GM21390 (cell line): ENCODE results near the gene SKI.

ENCODE experiments used
- ATAC-seq: cut with Tn5 transposase; IDR thresholded peaks from one replicate; pipeline ENCODE4 v1.9.1; 2021; ENCODE audit not compliant: unreplicated experiment

The SKI gene

DNA sequence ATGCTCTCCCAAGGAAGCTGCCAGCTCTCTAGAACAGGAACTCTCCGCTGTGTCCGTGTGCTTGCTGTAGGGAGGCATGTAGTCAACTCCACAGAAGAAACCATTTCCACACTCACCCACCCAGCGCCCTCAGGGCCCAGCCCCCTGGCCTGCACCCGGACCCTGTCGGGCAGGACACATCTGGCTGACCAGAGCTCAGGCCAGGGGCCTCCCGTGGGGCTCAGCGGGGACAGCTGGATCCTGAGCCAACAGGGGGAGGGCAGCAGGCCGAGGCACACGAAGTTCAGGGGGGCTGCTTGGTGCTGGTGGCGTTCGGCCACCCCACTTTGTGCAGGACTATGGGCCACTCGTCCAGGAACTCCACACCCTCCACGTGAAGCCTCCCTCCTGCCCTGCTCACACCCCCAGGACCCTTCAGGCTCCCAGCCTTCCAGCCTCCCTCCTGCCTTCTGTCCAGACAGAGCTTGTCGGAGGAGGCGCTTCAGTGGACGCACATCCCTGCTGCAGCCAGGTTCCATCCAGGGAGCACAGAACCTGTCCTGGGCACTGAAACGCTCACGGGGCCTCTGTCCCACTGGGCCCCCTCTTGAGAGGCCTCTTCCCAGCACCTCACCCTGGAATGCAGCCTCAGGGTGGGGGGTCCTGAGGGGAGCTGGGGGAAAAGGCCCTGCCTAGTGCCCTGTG, 18.6 kb upstream of the SKI start:
- no peak for ATAC-seq

DNA sequence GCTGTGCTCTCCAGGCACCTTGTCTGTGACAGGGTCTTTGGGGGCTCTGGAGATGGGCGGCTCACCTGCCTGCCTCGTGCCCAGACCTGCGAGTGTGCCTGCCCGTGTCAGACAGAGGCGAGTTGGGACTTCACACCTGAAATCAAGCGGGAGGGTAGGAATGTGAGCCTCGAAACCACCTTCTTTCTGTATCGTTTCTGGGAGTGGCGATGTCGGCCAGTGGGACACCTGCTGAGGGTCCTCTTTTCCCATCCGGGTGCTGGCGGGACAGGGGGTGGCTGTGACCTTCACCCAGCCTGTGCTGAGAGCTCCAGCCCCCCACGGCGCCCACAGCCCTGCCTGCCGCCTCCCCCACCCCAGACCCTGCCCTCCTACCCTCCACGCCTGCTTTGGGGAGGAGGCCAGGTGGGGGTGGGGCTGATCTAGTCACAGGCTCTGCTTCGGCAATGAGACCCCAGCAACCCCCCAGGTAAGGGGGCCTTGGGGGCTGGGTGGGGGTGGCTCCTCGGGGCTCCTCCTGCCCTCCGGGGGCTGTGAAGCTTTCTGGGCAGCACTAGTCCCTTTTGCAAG, 17.9 kb upstream of the SKI start:
- no peak for ATAC-seq

DNA sequence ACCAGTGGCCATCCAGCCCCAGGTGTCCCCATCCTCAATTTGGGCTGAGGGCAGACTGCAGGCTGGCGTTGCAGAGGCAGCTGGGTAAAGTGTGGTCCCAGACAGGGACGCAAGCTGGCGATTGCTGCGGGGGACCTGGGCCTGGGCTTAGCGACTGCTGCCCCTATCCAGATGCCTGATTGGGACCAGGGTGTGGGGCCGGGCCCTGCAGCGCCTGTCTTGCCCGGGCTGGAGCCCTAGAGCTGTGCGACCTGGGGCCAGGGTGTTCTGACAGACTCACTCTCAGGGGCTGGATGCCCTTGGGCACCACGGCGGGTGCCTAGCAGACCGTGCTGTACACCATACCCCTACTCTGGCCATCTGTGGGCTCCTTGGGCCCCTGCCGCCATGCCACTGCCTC, 17.3 kb upstream of the SKI start:
- ATAC-seq = no peak

DNA sequence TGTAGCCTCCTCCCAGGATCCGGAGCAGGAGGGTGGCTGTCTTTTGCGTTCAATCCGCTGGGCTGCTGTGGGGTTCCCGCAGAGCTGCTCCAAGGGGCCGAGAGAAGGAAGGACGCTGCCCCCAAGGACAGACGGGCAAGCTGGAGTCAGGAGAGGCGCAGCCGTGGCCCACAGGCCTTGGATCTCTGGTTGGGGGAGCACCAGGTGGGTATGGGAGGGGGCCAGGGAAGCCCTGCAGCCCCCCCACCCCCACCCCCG, 15.9 kb upstream of the SKI start:
- no peak for ATAC-seq

DNA sequence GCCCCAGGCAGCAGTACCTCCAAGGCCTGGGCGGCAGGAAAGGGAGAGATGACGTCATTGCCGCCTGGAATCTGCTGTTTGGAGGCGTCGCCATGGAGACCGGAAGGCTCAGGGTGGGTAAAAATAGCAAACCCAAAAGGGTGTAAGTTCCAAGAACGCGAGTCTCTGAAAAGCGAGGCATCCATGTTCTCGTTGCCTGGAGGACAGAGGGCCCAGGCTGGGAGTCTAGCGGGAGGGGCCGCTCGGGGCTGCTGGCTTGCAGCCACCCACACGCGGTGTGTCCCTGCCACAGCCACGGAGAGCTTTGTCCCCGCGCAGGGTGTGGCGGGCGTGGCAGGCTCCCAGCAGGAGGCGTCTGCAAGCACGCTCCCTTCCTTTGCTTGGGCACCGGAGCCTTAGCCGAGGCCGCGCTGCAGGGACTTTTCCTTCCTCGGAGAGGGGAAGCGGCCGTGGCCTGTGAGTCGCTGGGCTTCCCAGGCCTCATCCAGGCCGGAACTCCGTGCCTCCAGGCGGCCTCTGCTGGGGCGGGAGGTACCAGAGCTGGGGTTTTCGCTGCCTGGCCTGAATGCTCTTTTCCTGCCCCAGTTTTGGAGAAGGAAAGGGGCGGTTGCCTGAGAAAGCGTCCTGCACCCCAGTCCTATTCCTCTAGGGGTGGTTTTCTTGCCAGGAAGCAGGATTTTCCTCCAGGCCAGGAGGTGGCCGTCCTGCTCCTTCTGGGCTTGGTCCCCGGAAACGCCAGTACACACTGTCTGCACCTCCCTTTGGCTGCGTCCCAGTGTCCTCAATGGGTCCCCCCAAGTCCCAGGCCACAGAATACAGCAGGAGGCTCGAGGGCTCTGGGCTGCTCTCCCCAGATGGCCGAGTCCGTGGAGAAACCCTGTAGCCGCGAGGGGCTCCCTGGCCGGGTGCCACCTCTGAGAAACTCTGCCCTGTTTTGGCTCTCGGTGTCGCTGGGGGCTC, 15.3 kb upstream of the SKI start:
- no peak for ATAC-seq

DNA sequence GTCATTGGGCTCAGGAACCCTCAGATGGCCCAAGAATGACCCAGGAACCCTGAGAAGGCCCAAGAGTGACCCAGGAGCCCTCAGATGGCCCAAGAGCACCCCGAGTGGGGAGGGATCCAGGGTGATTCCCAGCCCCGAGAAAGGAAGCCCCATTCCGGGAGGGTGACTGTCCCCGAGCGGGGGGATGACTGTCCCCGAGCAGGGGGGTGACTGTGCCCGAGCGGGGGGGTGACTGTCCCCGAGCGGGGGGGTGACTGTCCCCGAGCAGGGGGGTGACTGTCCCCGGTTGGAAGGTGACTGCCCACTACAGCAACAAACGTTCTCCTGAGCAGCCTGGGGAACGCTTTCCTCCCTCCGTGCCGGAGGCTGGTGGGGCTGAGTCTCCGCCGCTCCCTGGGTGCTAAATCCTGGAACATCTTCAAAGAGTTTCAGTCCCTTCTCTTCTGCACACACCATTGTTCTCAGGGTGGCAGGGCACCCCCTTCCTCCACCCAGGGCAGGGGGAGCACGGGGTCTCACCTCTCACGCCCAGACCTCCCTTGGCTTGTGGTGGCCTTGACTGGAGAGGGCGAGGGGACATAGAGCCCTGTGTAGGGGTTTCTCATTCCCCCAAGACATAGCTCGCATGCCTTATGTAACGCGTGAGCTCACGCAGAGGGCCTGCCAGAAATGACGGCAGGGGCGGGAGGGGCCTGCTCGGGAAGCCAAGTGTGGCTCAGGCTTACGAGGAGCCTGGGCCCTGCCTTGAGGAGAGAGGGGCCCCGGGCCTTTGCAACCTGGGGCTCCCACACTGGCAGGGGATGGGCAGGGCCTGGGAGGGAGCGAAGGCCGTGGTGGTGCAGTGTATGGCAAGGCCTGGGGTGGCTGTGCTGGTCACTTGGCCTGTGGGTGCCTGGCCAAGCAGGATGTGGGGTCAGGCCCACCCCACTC, 14.3 kb upstream of the SKI start:
- no peak for ATAC-seq

DNA sequence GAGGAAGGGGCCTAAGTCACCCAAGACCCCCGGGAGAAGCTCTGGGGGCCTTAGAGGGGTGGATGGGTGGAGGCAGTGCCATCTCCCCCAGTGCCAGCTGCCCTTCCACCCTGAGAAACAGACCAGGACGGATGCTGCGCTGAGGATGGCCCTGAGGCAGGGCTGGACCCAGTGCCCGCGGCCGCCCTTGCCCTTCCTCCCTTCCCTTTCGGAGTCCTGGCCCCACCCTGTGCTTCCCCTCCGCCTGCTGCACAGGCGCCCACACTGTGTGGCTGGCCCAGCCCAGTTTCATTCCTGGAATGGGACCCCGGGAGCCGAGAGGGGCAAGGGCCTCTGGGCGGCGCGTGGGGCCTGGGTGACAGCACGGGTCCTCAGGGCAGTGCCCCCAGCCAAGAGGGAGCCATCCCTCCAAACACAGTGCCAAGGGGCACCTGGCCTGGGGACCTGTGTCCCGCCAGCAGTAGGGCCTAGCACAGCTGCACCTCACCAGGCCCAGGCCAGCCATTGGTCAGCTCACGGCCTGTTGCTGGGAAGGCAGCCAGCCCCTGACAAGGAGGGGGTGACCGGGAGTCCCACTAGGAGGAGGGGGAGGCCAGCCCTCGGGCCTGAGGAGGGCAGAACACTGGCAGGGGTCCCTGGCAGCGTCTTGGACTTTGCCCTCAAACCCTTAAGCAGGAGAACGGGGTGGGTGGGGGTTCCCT, 13.4 kb upstream of the SKI start:
- no peak for ATAC-seq

DNA sequence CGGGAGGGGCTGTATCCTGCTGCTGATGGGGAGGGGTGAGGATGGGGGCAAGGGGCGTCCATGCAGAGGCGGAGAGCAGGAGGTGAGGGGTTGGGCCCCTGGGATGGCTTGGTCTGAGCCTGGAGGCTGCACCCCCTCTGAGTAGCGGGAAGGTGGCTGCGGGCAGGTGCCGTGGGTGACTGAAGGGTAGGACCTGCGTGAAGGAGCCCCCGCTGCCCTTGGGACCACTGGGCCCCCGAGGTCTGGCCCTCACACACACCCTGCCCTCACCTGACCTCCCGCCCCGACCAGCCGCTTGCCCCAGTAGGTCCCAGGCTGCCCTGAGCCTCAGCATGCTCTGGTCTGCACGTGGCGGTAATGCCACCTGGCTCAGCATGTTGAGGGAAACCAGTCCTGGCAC, 12.8 kb upstream of the SKI start:
- ATAC-seq = no peak

DNA sequence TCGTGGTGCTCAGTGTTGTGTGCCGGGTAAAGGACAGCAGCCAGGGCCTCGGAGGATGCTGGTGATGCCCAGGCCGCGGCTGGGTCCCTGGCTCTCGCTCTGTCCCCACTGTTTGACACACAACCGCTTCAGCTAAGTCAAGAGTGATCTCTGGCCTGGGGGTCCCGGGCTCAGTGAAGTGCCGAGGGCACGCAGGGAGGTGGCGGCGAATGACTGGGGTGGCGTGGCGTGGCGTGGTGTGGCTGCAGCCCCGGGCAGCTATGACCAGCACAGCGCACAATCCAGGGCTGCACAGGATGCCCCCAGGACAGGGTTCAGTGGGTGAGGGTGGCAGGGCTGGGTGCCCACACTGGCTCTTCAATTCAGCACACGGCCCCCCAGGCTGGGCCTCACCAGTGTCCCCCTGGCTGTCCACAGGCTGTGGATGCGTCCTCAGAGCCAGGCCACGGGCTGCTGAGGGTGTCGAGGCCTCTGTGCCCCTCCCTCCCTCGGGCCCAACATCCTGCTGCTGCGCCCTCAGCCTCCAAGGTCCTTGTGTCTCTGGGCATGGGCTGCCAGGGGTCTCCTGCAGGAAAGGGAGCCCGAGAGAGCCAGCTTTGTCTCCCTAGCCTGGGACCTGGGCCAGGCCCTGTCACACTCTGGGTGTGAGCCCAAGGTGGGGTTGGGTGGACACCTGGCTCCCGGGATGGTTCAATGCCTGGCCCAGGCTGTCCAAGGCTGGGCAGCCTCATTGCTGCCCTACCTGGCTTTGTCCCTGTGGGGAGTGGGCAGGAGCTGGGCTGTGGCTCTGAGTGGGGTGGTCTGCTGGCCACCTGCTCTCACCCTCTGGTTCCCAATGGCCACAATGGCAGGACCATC, 12.0 kb upstream of the SKI start:
- no peak for ATAC-seq

DNA sequence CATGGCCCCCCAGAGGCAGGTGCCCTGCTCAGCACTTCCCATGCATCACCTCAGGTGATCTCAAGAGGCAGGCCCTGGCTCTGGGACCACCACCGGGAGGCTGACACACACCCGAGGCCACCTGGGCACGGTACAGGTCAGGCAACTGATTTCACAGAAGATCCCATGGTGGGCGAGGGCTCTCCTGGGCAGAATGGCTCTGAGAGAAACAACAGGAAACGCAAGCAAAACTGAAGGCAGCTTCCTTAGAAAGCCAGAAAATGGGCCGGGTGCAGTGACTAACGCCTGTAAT, 11.4 kb upstream of the SKI start:
- no peak for ATAC-seq

DNA sequence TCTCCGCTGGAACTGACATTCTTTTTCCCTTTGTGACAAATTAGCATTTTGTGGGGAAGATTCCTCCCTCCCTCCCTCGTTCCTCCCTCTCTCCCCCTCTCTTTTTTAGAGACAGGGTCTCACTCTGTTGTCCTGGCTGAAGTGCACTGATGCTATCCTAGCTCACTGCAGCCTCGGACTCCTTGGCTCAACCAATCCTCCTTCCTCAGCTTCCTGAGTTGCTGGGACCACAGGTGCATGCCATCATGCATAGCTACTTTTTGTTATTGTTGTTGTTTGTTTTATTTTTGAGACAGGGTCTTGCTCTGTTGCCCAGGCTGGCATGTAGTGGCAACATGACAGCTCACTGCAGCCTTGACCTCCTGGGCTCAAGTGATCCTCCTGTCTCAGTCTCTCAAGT, 6.8 kb upstream of the SKI start:
- no peak for ATAC-seq

DNA sequence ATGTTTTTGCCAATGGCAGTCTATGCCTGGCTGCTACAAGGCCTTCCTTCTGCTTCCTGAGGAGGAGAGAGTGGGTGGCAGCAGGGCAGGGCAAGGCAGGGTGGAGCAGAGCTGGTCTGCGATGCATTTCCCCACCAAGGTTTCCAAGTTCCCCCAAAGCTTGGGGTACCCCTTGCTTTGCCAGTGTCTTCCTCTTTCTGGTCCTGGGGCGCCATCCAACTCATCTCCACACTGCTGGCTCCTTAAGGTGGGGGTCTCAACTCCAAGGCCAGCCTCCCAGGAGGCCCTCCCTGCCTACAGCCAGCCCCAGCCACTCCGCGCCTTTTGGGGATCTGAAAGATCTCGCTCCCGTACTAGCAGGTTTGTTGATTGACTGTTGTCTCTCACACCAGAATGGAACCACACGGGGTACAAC, 3.9 kb upstream of the SKI start:
- no peak for ATAC-seq

DNA sequence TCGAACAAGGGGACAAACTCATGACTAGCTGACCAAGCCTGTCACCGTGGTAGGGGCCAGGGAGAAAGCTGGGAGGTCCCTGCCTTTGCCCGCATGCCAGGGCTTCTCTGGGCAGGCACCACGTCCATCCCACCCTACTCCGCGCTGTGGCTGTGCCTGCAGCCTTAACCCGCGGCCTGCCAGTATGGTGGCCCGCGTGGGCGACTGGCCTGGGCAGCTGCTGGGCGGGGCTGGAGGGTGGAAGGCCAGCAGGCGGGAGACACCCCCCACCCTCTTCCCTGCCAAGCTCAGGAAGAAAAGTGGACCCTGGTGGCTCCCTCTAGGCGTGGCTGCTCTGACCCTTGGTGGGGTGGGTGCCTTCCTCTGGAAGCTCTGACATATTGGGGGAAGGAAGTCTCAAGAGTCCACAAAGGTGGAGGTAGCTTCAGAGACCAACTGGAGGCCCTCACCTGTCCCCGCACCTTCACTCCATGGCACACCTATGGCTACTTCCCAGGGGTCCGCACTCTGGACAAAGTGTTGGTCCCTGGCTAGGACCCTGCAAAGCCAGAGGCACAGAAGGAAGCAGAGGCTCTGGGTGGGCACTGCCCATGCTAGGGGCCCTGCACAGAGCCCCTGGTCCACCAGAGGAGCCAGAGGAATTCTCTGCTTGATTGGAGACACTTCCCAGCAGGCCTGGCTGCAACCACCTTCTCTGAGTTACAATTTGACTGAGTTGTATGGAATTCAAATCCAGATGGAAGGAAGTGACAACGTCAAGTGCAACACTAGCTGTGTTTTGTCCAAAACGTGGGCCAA, 3.3 kb upstream of the SKI start:
- no peak for ATAC-seq

DNA sequence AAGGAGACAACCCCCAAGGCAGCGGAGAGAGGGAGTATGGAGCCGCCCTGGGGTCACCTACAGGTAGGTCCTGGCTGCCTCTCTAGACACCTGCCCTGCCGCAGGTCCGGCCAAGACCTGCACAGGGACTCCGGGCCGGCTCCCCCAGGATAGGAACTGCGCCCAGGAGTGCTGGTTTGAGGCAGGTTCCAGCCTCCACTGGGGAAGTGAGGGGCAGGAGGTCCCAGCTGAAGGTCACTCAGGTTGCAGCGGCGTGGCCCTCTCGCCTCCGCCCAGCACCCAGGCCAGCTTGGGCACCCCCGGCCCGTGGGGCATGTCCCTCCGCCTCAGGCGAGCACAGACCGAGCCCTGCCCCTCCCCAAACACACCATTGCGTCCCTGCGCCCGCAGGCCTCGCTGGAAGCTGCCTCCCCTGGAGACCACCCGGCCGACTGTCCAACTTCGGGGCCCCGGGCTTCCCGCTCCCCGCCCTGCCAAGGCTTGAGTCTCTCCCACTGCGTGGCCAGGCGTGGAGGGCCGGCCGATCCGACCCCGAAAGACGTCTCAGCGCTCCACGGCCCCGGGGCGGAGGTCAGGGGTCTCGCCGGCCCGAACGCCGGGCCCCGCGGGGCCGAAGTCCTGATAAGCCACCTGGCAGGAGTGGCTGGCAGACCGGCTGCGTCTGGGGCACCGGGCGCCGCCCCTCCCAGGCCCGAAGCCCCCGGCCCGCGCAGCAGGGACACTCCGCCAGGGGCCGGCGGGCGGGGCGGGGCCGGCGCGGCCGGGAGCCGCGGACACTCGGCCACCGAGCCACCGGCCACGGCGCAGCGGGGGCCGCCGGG, 1.4 kb upstream of the SKI start:
- ATAC-seq = peak; percentile 3

DNA sequence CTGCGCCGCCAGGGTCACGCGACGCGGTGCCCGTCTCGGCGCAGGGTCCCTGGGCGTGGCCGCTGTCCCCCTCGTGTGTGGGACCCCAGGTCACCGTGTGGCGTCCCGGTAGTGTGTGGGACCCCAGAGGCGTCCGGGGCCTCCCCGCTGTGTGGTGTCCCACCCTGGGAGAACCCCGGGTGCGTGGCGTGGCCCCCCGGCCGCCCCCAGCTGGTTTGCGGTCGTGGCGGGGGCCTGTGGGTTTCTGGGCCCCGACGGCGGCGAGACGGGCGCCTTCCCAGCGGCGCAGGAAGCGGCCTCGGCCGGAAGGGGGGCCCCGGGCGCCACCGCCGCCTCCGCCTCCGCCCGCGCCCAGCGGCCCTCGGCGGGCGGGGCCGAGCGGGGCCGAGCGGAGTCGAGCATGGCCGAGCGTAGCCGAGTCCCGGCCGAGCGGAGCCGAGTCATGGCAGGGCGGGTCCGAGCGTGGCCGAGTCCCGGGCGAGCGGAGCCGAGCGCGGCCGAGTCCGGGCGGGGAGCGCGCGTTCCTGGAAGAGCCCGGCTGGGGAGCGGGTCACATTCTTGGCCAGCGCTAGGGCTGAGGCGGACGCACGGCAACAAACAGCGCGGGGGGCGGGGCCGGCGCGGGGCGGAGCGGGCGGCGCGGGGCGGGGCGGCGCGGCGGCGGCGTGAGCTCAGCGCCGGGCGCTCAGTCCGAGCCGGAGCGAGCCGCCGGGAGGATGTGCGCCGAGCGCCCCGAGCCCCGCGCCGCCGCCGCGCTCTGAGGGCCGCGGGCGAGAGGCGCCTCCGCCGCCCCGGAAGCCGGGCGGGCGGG, 568 bp upstream of the SKI start:
- peak; percentile 85 for ATAC-seq

DNA sequence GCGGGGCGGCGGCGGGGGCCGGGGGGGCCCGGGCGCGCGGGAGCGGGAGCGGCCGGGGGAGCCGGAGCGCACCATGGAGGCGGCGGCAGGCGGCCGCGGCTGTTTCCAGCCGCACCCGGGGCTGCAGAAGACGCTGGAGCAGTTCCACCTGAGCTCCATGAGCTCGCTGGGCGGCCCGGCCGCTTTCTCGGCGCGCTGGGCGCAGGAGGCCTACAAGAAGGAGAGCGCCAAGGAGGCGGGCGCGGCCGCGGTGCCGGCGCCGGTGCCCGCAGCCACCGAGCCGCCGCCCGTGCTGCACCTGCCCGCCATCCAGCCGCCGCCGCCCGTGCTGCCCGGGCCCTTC, 546 bp downstream of the SKI start:
- no peak for ATAC-seq

DNA sequence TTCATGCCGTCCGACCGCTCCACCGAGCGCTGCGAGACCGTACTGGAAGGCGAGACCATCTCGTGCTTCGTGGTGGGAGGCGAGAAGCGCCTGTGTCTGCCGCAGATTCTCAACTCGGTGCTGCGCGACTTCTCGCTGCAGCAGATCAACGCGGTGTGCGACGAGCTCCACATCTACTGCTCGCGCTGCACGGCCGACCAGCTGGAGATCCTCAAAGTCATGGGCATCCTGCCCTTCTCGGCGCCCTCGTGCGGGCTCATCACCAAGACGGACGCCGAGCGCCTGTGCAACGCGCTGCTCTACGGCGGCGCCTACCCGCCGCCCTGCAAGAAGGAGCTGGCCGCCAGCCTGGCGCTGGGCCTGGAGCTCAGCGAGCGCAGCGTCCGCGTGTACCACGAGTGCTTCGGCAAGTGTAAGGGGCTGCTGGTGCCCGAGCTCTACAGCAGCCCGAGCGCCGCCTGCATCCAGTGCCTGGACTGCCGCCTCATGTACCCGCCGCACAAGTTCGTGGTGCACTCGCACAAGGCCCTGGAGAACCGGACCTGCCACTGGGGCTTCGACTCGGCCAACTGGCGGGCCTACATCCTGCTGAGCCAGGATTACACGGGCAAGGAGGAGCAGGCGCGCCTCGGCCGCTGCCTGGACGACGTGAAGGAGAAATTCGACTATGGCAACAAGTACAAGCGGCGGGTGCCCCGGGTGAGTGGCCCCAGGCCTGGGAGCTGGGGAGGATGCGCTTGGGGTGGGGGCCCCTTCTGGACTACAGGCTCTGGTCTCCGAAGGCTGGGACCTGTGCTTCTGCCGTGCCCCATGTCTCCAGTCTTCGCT, 1.1 kb downstream of the SKI start:
- ATAC-seq = no peak
